GM21390 (cell line): ENCODE data around the gene ERCC6.
A peak's percentile ranks its signal among the peaks of the same experiment; 100 is the strongest.

Source experiments
- ATAC-seq: cut with Tn5 transposase; IDR thresholded peaks from one replicate; pipeline ENCODE4 v1.9.1; 2021; ENCODE audit not compliant: unreplicated experiment

Gene ERCC6

GRCh38 chr10:49549640-49550346 lies 10.9 kb upstream of the ERCC6 start:
- no peak for ATAC-seq

- ATAC-seq: no peak
Measured at GRCh38 chr10:49543604-49544003, 4.7 kb upstream of the ERCC6 start.

- ATAC-seq: no peak
Measured at GRCh38 chr10:49542353-49542752, 3.4 kb upstream of the ERCC6 start.

GRCh38 chr10:49541762-49542161 lies 2.8 kb upstream of the ERCC6 start:
- ATAC-seq: no peak

- no peak for ATAC-seq
Measured at GRCh38 chr10:49540056-49540797, 1.3 kb upstream of the ERCC6 start.

- ATAC-seq: peak; percentile 4
Measured at GRCh38 chr10:49539320-49539885, 482 bp upstream of the ERCC6 start.

- peak; percentile 64 for ATAC-seq
Measured at GRCh38 chr10:49534670-49535381, 4.1 kb downstream of the ERCC6 start.

- ATAC-seq: no peak
Measured at GRCh38 chr10:49532461-49532860, 6.5 kb downstream of the ERCC6 start.

GRCh38 chr10:49528977-49529506 lies 9.9 kb downstream of the ERCC6 start:
- ATAC-seq: no peak

- ATAC-seq: no peak
Measured at GRCh38 chr10:49527850-49528249, 11.1 kb downstream of the ERCC6 start.

- no peak for ATAC-seq
Measured at GRCh38 chr10:49527061-49527460, 11.9 kb downstream of the ERCC6 start.

GRCh38 chr10:49526619-49527018 lies 12.3 kb downstream of the ERCC6 start:
- no peak for ATAC-seq

- ATAC-seq: no peak
Measured at GRCh38 chr10:49524496-49524895, 14.4 kb downstream of the ERCC6 start.

- no peak for ATAC-seq
Measured at GRCh38 chr10:49523301-49523700, 15.6 kb downstream of the ERCC6 start.

- no peak for ATAC-seq
Measured at GRCh38 chr10:49521062-49521461, 17.9 kb downstream of the ERCC6 start.

- ATAC-seq: no peak
Measured at GRCh38 chr10:49520122-49520775, 18.7 kb downstream of the ERCC6 start.

- ATAC-seq: no peak
Measured at GRCh38 chr10:49519717-49520116, 19.2 kb downstream of the ERCC6 start.

- no peak for ATAC-seq
Measured at GRCh38 chr10:49518982-49519578, 19.8 kb downstream of the ERCC6 start.

- ATAC-seq: no peak
Measured at GRCh38 chr10:49518566-49518965, 20.4 kb downstream of the ERCC6 start.

- no peak for ATAC-seq
Measured at GRCh38 chr10:49516216-49516970, 22.5 kb downstream of the ERCC6 start.
